Loucy (cell line): ENCODE measurements around the gene ABCB11.

ENCODE experiments used
- CTCF ChIP-seq: fragments of 200-600 bp; sonication (generic); conservative IDR thresholded peaks from 2 replicates; pipeline ENCODE4 v1.5.1; 2014; ENCODE audit warnings: mild to moderate bottlenecking, antibody characterized with exemption, low read length
- EZH2phosphoT487 ChIP-seq: fragments of 200-600 bp; IDR thresholded peaks from 2 replicates; pipeline ENCODE4 v1.6.1; 2018; ENCODE audit warnings: antibody characterized with exemption, mild to moderate bottlenecking, moderate library complexity, borderline replicate concordance

DNA sequence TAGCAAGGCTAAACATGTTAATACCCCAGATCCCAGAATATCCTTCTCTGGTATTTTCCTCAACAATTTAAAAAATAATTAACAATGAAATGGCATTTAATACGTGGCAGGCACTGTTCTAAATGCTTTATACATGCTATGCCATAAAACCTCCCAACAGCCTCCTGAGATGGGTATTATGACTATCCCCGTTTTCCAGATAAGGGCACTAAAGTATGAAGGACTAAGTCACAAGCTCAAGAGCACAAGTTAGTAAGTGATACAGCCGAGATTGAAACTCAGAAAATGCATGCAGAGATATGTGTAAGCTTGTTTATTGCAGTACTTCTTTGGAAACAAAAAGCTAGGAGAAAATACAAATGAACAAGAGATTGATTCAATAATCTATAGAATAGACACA, 8.0 kb downstream of the ABCB11 start:
- no peak for TF ChIP-seq CTCF
- no peak for TF ChIP-seq EZH2phosphoT487
